Suprapubic skin (tissue), 4 donors: Measurements from ENCODE around the gene TRABD2A.

ENCODE experiments used
- POLR2A ChIP-seq, 2 donors: fragments of 450-650 bp; IDR thresholded peaks; one replicate each; pipeline ENCODE4 v1.6.1; 2017; ENCODE audit warnings: antibody characterized with exemption in 2 of 2, mild to moderate bottlenecking in 2 of 2, moderate library complexity in 2 of 2
- POLR2AphosphoS5 ChIP-seq, 3 donors: sonication (generic); formaldehyde crosslinking; IDR thresholded peaks; one replicate each; pipeline ENCODE4 v1.6.1; 2017; ENCODE audit warnings: antibody characterized with exemption in 3 of 3
- TF ChIP-seq, protein P1 (sequence below), 2 donors: fragments of 200-600 bp in 1 of 2; fragments of 450-650 bp in 1 of 2; sonication (generic) in 1 of 2; IDR thresholded peaks; one replicate each; pipeline ENCODE4 v1.5.1; 2016 to 2019; ENCODE audit warnings: antibody characterized with exemption in 2 of 2, mild to moderate bottlenecking in 1 of 2, moderate library complexity in 1 of 2

DNA sequence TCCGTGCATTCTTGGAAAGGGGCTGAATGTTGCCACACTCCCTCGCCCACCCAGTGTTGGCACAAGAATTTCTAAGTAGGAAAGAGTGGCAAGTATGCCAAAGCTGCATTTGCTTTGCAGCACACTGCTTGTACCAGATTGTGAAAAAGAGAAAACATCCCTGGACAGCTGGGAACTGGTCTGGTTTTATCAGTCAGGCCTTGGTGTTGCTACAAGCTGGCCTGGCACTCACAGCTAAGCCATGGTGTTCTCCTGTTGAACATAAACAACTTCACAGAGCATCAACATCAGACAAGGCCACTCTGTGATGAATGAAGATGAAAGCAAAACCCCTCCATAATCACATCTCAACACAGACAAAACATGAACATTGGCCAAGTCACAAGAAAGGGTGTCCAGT is 4.2 kb upstream of the TRABD2A start:
- TF ChIP-seq POLR2AphosphoS5 (IDR thresholded peaks at IDR 0.05) (no peak), POLR2A (IDR thresholded peaks at IDR 0.05) (no peak)
- TF ChIP-seq, protein P1, sequence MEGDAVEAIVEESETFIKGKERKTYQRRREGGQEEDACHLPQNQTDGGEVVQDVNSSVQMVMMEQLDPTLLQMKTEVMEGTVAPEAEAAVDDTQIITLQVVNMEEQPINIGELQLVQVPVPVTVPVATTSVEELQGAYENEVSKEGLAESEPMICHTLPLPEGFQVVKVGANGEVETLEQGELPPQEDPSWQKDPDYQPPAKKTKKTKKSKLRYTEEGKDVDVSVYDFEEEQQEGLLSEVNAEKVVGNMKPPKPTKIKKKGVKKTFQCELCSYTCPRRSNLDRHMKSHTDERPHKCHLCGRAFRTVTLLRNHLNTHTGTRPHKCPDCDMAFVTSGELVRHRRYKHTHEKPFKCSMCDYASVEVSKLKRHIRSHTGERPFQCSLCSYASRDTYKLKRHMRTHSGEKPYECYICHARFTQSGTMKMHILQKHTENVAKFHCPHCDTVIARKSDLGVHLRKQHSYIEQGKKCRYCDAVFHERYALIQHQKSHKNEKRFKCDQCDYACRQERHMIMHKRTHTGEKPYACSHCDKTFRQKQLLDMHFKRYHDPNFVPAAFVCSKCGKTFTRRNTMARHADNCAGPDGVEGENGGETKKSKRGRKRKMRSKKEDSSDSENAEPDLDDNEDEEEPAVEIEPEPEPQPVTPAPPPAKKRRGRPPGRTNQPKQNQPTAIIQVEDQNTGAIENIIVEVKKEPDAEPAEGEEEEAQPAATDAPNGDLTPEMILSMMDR (IDR thresholded peaks at IDR 0.05): no peak
